Measurements from ENCODE around the gene NAA40.

GRCh38 chr11:63889344-63889743 is 49.5 kb upstream of the NAA40 start:
- no peak for TF ChIP-seq POLR2A (IDR thresholded peaks at IDR 0.05; ENCODE audit: low read length)
- no peak for TF ChIP-seq GATA1 (IDR thresholded peaks at IDR 0.05; ENCODE audit: low read depth, low read length)

Data from erythroblast (primary cell).